ENCODE data around the gene TNIK.

GRCh38 chr3:171358181-171358880, 101.9 kb downstream of the TNIK start:
- TF ChIP-seq, protein P1, sequence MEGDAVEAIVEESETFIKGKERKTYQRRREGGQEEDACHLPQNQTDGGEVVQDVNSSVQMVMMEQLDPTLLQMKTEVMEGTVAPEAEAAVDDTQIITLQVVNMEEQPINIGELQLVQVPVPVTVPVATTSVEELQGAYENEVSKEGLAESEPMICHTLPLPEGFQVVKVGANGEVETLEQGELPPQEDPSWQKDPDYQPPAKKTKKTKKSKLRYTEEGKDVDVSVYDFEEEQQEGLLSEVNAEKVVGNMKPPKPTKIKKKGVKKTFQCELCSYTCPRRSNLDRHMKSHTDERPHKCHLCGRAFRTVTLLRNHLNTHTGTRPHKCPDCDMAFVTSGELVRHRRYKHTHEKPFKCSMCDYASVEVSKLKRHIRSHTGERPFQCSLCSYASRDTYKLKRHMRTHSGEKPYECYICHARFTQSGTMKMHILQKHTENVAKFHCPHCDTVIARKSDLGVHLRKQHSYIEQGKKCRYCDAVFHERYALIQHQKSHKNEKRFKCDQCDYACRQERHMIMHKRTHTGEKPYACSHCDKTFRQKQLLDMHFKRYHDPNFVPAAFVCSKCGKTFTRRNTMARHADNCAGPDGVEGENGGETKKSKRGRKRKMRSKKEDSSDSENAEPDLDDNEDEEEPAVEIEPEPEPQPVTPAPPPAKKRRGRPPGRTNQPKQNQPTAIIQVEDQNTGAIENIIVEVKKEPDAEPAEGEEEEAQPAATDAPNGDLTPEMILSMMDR (IDR thresholded peaks at IDR 0.05): no peak
- TF ChIP-seq POLR2A (IDR thresholded peaks at IDR 0.05): no peak

Measured in prostate gland (tissue), 2 donors.